ENCODE results near the gene PC.

DNA sequence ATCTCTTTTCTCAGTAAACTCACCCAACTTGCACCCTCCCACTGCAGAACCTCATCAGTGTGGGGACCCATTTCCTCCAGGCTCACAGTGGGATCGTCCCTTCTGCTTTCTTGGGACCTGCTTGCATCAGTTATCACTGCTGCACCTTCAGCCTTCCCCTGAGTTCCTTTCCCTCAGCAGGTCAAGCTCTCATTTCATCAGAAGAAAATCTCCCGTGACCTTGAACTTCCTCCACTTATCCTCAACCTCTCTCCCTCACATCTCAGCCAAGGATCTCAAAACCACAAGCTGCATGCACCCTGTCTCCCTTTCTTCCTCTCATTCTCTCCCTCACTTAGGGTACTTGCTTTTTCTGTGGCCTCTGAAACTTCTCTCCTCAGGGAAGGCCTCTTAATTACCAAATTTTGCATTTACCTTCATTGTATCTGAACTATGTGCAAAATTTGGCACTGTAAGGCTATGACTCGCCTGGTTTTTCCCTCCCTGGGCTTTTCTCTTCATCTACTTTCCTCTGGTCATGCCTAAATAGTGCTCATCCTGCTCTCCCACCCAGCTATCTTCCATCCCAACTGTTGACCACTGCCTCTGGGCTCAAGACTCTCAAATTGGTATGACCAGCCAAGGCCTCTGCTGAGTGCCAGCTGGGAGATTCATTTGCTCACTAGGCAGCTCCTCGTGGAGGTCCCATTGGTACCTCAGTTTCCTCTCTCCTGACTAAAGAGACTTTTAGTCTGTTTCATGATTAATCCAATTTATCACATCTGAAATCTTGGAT is 117.7 kb downstream of the PC start:
- TF ChIP-seq POLR2AphosphoS5 (IDR thresholded peaks at IDR 0.05; ENCODE audit: low read depth, low read length) (peak; percentile 53; the same call in 1 of the 2 replicates), POLR2A (IDR thresholded peaks at IDR 0.05; ENCODE audit: low read depth, low read length) (no peak; the same call in 1 of the 2 replicates)

Measured in GM12891 (cell line).